NT2/D1 (cell line): ENCODE results near the gene TIMM44.

ENCODE experiments used
- YY1 ChIP-seq: IDR thresholded peaks from 2 replicates; pipeline ENCODE4 v1.6.1; 2011; ENCODE audit not compliant: insufficient read length, insufficient read depth
- ZNF274 ChIP-seq: IDR thresholded peaks from 2 replicates; pipeline ENCODE4 v1.6.1; 2011; ENCODE audit warnings: mild to moderate bottlenecking, low read depth, low read length

- TF ChIP-seq ZNF274 (no peak), YY1 (no peak)
Observed at GRCh38 chr19:7961920-7962626, 18.6 kb upstream of the TIMM44 start.
